ENCODE measurements around the gene FARSB.
A peak's percentile ranks its signal among the peaks of the same experiment; 100 is the strongest.
"Not testable (repeated sequence)": the region's sequence is repeated elsewhere in the genome, so short reads cannot be mapped to it uniquely, and the experiment has no call there.

FARSB gene

DNA sequence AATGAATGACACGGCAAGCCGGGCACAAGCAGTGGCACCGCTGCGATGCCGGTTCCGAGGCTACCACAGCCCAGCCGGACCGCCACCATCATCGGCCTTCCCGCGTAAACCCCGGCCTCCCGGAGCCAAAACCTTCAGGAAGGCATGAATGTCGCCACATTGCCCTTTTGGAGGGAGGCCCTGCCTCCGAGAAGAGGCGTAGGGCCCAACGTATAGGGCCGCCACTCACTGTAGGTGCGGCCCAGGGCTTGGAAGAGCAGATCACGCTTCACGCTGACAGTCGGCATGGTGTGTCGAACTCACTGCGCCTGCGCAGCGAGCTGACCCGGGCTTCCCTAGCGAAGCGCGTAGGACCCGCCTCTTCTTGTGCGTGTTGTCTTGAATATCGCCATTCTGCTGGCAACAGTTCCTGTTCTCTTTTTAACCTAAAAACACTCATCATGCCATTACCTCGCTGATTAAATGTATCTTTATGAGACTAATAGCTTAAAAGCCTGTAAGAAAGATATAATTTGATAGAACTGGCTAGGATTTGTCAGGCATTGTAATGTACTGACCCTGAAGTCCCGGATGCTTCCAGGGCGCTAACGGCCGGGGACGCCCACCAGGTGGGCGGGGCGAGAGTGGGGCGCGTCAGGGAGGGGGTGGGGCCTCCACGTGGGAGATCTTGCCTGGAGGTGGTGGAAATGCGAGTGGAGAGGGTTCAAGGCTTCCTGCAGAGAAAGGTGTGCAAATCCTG is at the start of gene FARSB:
Gene FARSB, minus strand, starts transcription at position 306 of the 739 bp plus-strand sequence. Its CDS starts 19 bp downstream, at position 287.
- DNase-seq, result peak; percentile 98
- in situ Hi-C loops (cut with HindIII; ENCODE audit: low pct_ligation_motif_present, low pct_unique_long_range_greater_than_20kb, low sequenced_read_pairs), result no loop called here

DNA sequence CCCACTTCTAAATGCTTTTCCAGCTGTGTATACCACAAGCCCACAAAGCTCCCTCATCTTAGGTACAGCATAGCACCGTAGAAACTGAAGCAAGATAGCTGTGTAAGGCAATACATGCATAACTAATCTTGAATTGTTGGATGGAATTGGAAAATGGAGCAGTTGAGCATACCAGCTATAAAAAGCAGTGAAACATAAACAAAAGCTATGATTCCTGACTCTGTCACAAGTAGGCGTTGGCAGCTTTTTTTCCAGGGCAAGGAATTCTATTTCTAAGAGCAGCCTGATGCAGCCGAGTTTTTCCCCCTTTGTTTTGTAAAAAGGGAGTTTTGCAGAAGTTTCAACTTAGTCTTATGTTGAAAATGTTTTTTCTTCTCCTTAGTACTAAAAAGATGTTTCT is 48.0 kb upstream of the FARSB start:
- no peak for DNase-seq
- in situ Hi-C loops (cut with HindIII; ENCODE audit: low pct_ligation_motif_present, low pct_unique_long_range_greater_than_20kb, low sequenced_read_pairs), result no loop called here

DNA sequence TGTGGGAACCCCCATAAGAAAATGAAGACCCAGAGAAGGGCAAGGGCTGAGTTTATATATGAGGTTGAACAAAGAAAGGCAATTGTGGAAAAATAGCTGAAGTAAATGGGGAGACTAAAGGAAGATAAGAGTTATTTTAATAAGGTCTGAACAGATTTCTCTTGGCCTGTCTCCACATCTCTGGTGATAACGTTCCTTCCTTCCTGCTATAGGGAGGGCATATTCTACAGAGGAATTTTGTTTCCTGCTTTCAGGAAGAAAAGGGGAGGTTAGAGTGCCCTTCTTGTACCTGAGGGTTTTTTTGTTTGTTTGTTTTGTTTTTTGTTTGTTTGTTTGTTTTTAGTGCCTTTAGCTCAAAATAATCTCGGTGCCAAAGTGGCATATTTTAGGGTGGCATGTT is 47.2 kb upstream of the FARSB start:
- no peak for DNase-seq
- in situ Hi-C loops (cut with HindIII; ENCODE audit: low pct_ligation_motif_present, low pct_unique_long_range_greater_than_20kb, low sequenced_read_pairs), result no loop called here

DNA sequence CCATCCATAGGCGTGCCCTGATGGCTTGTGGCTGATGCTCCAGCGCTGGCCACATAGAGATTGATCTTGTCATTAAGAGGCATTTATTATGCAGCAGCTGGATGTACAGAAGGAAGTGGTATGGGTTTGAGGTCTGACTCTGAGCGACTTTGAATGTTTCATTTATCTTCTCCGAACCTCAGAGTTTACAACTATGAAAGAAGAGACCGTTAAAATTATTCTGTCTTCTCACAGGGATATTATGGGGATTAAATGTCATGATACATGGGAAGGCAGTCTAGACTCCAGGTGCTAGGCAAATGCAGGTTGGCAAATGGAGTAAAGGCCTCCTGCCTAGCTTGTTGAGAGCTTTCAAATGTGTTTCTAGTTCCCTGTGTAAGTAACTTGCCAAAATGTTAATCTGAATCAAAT is 45.8 kb upstream of the FARSB start:
- in situ Hi-C loops (cut with HindIII; ENCODE audit: low pct_ligation_motif_present, low pct_unique_long_range_greater_than_20kb, low sequenced_read_pairs), result no loop called here
- DNase-seq, result no peak

DNA sequence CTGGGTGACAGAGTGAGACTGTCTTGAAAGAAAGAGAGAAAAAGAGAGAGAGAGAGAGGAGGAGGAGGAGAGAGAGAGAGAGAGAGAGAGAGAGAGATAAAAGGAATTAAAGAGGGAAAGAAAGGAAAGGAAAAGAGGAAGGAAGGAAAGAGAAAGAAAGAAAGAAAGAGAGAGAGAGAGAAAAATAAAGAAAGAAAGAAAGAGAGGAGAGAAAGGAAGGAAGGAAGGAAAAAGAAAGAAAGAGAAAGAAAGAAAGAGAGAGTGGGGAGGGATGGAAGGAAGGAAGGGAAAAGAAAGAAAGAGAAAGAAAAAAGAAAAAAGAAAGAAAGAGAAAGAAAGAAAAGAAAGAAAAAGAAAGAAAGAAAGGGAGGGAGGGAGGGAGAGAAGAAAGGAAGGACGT is 45.3 kb upstream of the FARSB start:
- no peak for DNase-seq
- in situ Hi-C loops (cut with HindIII; ENCODE audit: low pct_ligation_motif_present, low pct_unique_long_range_greater_than_20kb, low sequenced_read_pairs), result no loop called here

DNA sequence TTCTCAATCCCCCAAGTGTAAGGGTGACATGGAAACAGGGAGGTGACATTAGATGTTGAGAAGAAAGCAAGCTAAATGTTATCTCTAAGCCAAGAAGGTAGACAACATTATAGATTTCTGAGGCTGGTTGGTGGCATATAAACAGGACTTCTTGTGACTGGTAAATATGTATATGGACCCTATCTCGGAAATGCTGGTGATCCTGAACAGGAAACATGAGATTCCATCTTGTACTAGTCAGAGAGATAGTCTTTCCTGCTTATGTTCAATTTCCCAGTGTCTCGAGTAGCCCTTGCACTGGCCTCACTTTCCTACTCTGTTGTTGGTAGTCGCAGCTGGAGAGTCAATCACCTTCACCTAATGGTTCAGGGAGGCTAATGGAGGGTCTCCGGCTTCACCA is 42.4 kb upstream of the FARSB start:
- in situ Hi-C loops (cut with HindIII; ENCODE audit: low pct_ligation_motif_present, low pct_unique_long_range_greater_than_20kb, low sequenced_read_pairs), result no loop called here
- no peak for DNase-seq

DNA sequence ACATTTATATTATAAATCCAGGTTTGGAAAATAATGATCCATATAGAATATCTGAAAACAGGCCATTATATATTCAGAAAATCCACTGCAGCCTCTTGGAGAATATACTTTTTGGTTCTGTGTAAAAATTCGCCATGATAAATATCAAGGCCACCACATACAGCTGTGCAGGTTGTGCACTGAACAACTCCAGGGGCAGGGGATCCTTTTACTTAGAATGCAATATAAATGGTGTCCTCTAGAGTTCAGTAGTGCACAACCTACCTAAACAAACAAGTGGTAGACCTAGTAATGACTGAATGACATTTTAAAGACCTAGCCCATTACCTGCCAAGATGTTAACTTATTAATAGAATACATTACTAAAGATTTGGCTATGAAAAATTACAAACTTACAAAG is 37.9 kb upstream of the FARSB start:
- in situ Hi-C loops (cut with HindIII; ENCODE audit: low pct_ligation_motif_present, low pct_unique_long_range_greater_than_20kb, low sequenced_read_pairs), result no loop called here
- DNase-seq, result peak; percentile 37

DNA sequence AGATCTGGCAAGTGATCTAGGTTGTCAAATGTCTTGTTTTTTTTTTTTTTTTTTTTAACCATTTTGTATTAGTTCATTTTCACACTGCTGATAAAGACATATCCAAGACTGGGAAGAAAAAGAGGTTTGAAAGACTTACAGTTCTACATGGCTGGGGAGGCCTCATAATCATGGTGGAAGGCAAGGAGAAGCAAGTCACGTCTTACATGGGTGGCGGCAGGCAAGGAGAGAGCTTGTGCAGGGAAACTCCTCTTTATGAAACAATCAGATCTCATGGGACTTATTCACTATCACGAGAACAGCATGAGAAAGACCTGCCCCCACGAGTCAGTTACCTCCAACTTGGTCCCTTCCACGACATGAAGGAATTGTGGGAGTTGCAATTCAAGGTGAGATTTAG is 37.5 kb upstream of the FARSB start:
- in situ Hi-C loops (cut with HindIII; ENCODE audit: low pct_ligation_motif_present, low pct_unique_long_range_greater_than_20kb, low sequenced_read_pairs); DNase-seq: not testable (repeated sequence)

DNA sequence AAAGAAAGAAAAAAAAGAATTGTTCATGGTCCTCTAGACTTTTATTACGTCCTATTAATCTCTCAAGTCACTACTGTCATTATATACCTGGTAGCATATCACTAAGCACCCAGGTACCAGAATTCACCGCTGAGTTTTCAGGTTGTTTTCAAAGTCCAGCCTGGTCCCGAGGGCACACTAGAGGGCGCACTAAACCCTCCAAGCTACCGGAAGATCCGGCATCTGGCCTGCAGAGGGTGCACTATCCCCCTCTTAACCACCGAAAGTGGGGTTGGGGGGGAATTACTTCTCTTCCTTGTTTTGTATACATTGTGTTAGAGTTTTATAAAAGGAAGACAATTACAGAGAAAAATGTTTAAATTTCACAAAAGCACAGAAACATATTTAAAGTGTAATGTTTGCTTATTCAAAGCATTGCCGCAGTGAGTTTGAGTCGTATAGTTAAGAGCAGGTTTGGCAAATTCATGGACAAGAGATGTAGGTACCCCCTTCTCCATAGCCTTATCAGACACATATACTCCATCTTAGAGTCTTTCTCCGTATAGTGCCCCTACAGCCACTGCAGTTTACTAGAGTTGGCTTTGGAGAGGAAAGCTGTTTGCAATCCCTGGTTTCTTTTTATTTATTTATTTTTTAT is 34.8 kb upstream of the FARSB start:
- peak; percentile 86 for DNase-seq
- in situ Hi-C loops (cut with HindIII; ENCODE audit: low pct_ligation_motif_present, low pct_unique_long_range_greater_than_20kb, low sequenced_read_pairs), result no loop called here

DNA sequence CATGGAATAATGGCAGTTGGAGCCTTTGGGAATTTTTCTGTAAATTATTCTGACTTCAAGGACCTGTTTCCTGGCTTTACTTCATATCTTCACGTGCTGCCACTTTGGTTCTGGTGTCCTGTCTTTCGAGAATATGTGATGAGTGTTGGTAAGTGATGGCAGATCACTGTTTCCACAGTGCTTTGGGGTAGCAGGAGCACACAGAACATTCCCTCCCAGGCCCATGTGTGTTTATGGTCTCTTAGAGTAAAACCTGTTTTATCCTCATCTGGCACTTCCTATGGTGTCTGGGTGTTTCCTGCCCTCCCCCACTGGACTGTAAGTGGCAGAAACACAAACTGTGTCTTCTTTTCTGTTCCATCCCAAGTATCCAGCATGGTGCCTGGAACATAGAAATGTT is 33.4 kb upstream of the FARSB start:
- no peak for DNase-seq
- in situ Hi-C loops (cut with HindIII; ENCODE audit: low pct_ligation_motif_present, low pct_unique_long_range_greater_than_20kb, low sequenced_read_pairs), result no loop called here

DNA sequence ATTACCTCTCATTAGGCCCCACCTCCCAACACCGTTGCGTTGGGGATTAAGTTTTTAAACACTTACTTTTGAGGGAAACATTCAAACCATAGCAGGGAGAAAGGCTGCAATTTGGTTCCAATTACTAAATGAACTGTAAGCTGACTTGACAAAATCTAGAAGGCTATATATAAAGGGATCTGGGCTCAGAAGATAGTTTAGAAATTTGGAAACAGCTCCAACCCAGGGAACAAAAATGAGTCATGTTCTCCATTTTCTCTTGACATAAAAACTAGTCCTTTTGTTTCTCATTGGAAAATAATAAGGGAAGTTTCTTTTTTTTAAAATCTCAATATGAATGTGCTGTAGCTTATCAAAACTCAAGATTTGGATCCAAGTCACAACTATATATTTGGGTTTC is 33.0 kb upstream of the FARSB start:
- in situ Hi-C loops (cut with HindIII; ENCODE audit: low pct_ligation_motif_present, low pct_unique_long_range_greater_than_20kb, low sequenced_read_pairs), result no loop called here
- no peak for DNase-seq

DNA sequence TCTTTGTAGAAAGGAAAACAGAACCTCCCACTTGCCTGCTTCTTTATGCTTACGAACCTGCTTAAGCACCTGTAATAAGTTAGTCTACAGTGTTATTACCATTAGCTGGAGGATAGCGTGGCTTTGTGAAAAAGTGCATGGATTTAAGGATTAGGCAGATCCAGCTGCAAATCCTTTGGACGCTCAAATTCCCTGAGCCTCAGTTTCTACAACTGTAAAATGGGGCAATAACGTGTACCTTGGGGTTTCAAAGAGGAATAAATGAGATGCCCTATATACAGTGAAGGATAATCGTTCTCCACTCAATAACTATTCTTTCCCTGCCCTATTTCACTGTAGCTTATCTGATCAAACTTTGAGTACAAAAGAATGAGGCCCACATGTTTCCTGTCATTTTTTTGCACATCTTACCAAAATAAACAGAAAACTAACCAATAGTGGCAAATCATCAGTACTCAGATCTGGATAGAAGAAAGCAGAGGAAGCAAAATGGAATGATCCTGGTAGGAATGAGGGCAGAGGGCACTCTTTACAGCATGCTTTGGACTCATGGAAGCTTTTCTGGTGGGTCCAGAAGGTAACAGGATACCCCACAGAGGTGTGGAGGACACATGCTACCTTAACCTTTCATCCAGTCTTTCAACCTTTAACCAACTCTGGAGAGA is 30.3 kb upstream of the FARSB start:
- in situ Hi-C loops (cut with HindIII; ENCODE audit: low pct_ligation_motif_present, low pct_unique_long_range_greater_than_20kb, low sequenced_read_pairs), result no loop called here
- DNase-seq, result no peak

DNA sequence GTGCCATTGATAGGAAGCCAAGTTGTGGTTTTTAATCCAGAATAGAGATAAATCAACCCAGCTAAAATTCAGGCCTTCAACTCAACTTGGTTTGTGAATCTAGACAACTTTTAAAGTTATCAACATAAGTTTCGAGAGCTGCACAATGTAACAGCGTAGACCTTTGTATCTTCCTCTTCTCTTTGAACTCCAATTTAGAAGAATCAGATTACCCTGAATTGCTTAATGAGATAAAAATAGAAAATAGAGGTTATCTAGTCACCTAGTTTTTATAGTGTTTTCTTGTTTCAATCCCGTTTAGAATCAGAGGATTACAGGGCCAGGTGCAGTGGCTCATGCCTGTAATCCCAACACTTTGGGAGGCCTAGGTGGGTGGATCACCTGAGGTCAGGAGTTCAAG is 27.9 kb upstream of the FARSB start:
- no peak for DNase-seq
- in situ Hi-C loops (cut with HindIII; ENCODE audit: low pct_ligation_motif_present, low pct_unique_long_range_greater_than_20kb, low sequenced_read_pairs), result no loop called here

DNA sequence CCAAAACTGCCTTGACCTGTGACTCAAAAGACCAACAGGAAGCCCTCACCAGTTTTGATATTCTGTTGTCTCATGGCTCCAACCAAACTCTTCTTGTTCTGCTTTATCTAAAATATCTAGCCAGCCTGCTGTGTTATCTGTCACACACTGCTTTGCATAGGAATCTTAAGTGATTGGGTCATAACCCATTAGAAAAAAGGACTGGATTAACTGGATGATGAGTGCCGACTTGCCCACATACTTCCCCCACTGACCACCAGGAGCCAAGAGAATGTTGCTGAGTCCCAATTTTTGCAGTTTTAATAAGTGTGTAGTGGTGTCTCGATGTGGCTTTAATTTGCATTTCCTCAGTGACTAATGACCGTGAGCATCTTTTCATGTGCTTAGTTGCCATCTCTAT is 22.1 kb upstream of the FARSB start:
- no peak for DNase-seq
- in situ Hi-C loops (cut with HindIII; ENCODE audit: low pct_ligation_motif_present, low pct_unique_long_range_greater_than_20kb, low sequenced_read_pairs), result no loop called here

DNA sequence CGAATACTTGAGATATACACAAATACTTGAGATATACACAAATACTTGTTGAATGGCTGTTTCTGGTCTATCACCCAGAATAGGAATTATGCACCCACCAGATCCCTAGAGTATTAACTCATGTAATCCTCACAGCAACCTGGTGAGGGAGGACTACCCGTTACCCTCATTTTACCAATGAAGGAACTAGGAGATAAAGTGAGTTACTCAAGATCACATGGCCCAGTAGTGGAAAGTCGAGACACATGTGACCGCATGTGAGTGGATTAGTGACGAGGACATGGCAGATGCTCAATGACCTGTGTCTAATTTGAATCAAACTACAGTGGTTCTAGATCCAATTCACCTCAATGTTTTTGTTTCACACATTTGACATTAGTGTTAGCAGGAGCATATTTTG is 18.0 kb upstream of the FARSB start:
- in situ Hi-C loops (cut with HindIII; ENCODE audit: low pct_ligation_motif_present, low pct_unique_long_range_greater_than_20kb, low sequenced_read_pairs), result no loop called here
- no peak for DNase-seq

DNA sequence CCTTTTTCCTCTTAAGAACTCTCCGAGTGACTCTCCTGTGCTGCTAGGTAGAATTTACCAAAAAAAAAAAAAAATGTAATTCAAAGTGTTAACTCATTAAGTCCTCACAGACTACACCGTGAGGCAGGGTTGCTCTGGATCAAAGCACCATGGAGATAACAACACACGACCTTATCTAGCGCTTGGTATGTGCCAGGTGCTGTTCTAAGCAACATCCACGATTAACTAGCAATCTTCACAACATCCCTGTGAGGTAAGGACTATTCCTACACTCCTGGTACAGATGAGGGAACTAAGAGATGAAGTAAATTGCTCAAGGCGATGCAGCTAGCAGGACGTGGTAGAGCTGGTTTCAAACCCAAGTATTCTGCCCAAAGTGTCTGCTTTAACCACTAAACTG is 17.4 kb upstream of the FARSB start:
- in situ Hi-C loops (cut with HindIII; ENCODE audit: low pct_ligation_motif_present, low pct_unique_long_range_greater_than_20kb, low sequenced_read_pairs), result no loop called here
- no peak for DNase-seq

DNA sequence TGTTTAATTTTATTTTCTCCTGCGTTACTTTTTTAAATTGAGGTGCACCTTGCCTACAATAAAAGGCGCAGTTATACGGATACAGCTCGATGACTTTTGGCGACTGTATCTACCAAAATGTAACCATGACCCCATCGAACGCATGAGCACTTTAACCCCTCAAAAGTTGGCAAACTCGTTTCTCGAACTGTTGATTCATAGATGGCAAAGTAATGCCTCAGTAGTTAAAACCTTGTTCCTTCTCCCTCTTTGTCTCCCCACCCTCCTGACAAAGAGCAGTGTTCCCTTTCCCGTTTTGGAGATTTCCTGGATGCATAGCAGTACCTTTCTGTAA is 16.1 kb upstream of the FARSB start:
- in situ Hi-C loops (cut with HindIII; ENCODE audit: low pct_ligation_motif_present, low pct_unique_long_range_greater_than_20kb, low sequenced_read_pairs), result no loop called here
- DNase-seq, result no peak

DNA sequence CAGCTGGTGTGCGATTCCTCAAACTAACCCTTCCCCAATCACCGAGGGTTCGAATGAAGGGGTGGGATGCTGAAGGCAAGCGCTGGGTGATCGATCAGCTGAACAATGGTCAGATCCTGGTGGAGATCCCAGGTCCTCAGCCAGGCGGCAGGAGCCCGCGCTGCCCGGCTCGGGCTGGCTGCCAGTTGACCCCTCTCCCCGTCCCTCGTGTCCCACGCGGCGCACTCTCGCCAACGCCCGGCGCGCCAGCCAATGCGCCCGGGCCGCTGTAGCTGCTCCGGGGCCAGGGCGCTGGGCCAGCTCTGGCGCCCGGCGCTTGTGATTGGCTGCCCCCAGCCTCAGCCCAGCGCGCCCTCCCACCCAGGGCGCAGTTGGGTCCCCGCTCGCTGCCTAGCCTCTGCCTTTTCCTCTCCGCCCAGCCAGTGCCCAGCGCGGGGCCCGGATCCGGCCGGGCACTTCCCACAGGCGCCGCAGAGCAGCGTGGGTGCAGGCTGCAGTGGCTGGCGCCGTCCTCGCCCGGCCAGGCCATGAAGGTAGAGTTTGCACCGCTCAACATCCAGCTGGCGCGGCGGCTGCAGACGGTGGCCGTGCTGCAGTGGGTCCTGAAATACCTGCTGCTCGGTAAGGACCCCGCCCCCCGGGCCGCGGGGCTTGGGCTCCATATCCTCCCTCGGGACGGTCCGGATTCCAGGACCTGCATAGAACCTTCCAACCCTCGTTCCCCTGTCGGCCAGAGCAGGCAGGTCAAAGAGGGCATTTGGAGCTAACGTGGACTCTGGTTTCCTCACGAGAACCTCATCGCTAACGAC is 15.6 kb upstream of the FARSB start, which contains the start of gene MOGAT1:
Gene MOGAT1, plus strand, starts transcription at position 400 of the 809 bp plus-strand sequence. Its CDS starts 128 bp downstream, at position 528.
- peak; percentile 53 for DNase-seq
- in situ Hi-C loops (cut with HindIII; ENCODE audit: low pct_ligation_motif_present, low pct_unique_long_range_greater_than_20kb, low sequenced_read_pairs), result no loop called here

Data from ACHN (cell line).